Breast epithelium (tissue), 3 donors: ENCODE results near the gene ATXN10.

Experiments used
- CTCF ChIP-seq, 3 donors: fragments of 450-650 bp; IDR thresholded peaks; one replicate each; pipeline ENCODE4 v1.5.1; 2016 to 2017; ENCODE audit warnings: antibody characterized with exemption in 3 of 3, mild to moderate bottlenecking in 3 of 3, moderate library complexity in 3 of 3
- POLR2A ChIP-seq: fragments of 450-650 bp; IDR thresholded peaks from one replicate; pipeline ENCODE4 v1.6.1; 2016; ENCODE audit warnings: antibody characterized with exemption, mild to moderate bottlenecking, moderate library complexity

GRCh38 chr22:45775569-45776312 lies 104.1 kb downstream of the ATXN10 start:
- TF ChIP-seq CTCF (IDR thresholded peaks at IDR 0.05), result no peak
- TF ChIP-seq POLR2A, result no peak
